IMR-90 (cell line): ENCODE measurements around the gene CTRB2. TPM values are rescaled to one million over a fixed set of nuclear protein-coding genes. Genes with fewer than 3 reads are reported as not detected.

Experiments used
- ATAC-seq: fragments of 200-7000 bp; cut with Tn5 transposase; 2 replicates; pipeline ENCODE4 v1.9.1; 2020; ENCODE audit warnings: low read depth, mild to moderate bottlenecking, moderate library complexity
- BruUV-seq: library from RNA; stranded (reverse); fragments of 400-500 nt; replicated peaks from 2 replicates; lab custom pipeline; 2021; lab: Mats Ljungman, UMichigan
- CTCF ChIA-PET: fragments of 300-600 bp; formaldehyde crosslinking; extraction: SDS; loops from one replicate; lab custom pipeline; 2021; ENCODE audit warnings: antibody characterized with exemption; lab: Yijun Ruan, JAX
- POLR2A ChIA-PET: fragments of 300-600 bp; sonication (Branson Sonifier 250); formaldehyde crosslinking; loops from one replicate; lab custom pipeline; 2022; ENCODE audit warnings: antibody characterized with exemption; ENCODE audit not compliant: unreplicated experiment; lab: Charles Lee
- DNase-seq: peaks from one replicate; pipeline ENCODE4 v3.0.0; 2013
- H2AFZ ChIP-seq: replicated peaks from 2 replicates; pipeline ENCODE3; 2013; ENCODE audit warnings: low read length, mild to moderate bottlenecking; ENCODE audit not compliant: poor library complexity
- H2AK5ac ChIP-seq: 2 replicates; pipeline ENCODE4 v1.6.1; 2013; ENCODE audit warnings: low read depth, low read length, inconsistent platforms
- H2AK9ac ChIP-seq: replicated peaks from 2 replicates; pipeline ENCODE3; 2013; ENCODE audit warnings: mild to moderate bottlenecking, low read depth, low read length, moderate library complexity; ENCODE audit not compliant: poor library complexity
- H2BK120ac ChIP-seq: 2 replicates; pipeline ENCODE4 v1.6.1; 2013; ENCODE audit warnings: low read depth, low read length, inconsistent platforms
- H2BK15ac ChIP-seq: 3 replicates; pipeline ENCODE4 v1.6.1; 2013; ENCODE audit warnings: low read depth, low read length, inconsistent platforms
- H2BK20ac ChIP-seq: 2 replicates; pipeline ENCODE4 v1.6.1; 2013; ENCODE audit warnings: low read depth, mild to moderate bottlenecking, inconsistent platforms, low read length, moderate library complexity
- H2BK5ac ChIP-seq: 2 replicates; pipeline ENCODE4 v1.6.1; 2013; ENCODE audit warnings: mild to moderate bottlenecking, low read depth, low read length, inconsistent platforms; ENCODE audit not compliant: poor library complexity, severe bottlenecking
- H3K14ac ChIP-seq: replicated peaks from 2 replicates; pipeline ENCODE4 v1.6.1; 2013; ENCODE audit warnings: low read depth, low read length, inconsistent platforms
- H3K18ac ChIP-seq: 2 replicates; pipeline ENCODE4 v1.6.1; 2013; ENCODE audit warnings: low read depth, low read length, control low read depth
- H3K23ac ChIP-seq: 2 replicates; pipeline ENCODE4 v1.6.1; 2013; ENCODE audit warnings: low read depth, low read length, inconsistent platforms
- H3K27ac ChIP-seq: 2 replicates; pipeline ENCODE4 v1.5.1; 2013; ENCODE audit warnings: mild to moderate bottlenecking, control low read depth, low read length; ENCODE audit not compliant: insufficient read depth
- H3K27me3 ChIP-seq: 2 replicates; pipeline ENCODE4 v1.6.1; 2013; ENCODE audit warnings: low read length; ENCODE audit not compliant: control insufficient read depth, insufficient read depth
- H3K36me3 ChIP-seq: 2 replicates; pipeline ENCODE4 v1.6.1; 2013; ENCODE audit warnings: low read length, mixed read lengths; ENCODE audit not compliant: control insufficient read depth, insufficient read depth
- H3K4ac ChIP-seq: 2 replicates; pipeline ENCODE4 v1.6.1; 2013; ENCODE audit warnings: low read depth, low read length, inconsistent platforms
- H3K4me1 ChIP-seq: 2 replicates; pipeline ENCODE4 v1.6.1; 2013; ENCODE audit warnings: low read length, mixed read lengths; ENCODE audit not compliant: control insufficient read depth, insufficient read depth
- H3K4me2 ChIP-seq: 2 replicates; pipeline ENCODE4 v1.6.1; 2013; ENCODE audit warnings: low read depth, mild to moderate bottlenecking, control low read depth, low read length, moderate library complexity
- H3K4me3 ChIP-seq: 2 replicates; pipeline ENCODE4 v1.5.1; 2013; ENCODE audit warnings: low read depth, mild to moderate bottlenecking, control low read depth, low read length, moderate library complexity; ENCODE audit not compliant: insufficient read depth
- H3K56ac ChIP-seq: 2 replicates; pipeline ENCODE4 v1.6.1; 2013; ENCODE audit warnings: low read length, inconsistent platforms; ENCODE audit not compliant: insufficient read depth; ENCODE audit errors: extremely low read depth
- H3K79me1 ChIP-seq, 2 experiments: 2 replicates each; pipeline ENCODE4 v1.6.1; 2013; ENCODE audit warnings: low read length in 2 of 2, inconsistent platforms in 1 of 2, low read depth in 1 of 2
- H3K9ac ChIP-seq: 2 replicates; pipeline ENCODE4 v1.6.1; 2013; ENCODE audit warnings: low read depth, low read length, control low read depth
- H3K9me1 ChIP-seq: 2 replicates; pipeline ENCODE4 v1.6.1; 2013; ENCODE audit warnings: low read length, inconsistent platforms; ENCODE audit not compliant: insufficient read depth
- H3K9me3 ChIP-seq: 2 replicates; pipeline ENCODE4 v1.6.1; 2013; ENCODE audit warnings: low read length; ENCODE audit not compliant: control insufficient read depth, insufficient read depth
- H4K20me1 ChIP-seq: 2 replicates; pipeline ENCODE4 v1.6.1; 2013; ENCODE audit warnings: low read length, inconsistent platforms; ENCODE audit not compliant: insufficient read depth
- H4K5ac ChIP-seq: 2 replicates; pipeline ENCODE4 v1.6.1; 2013; ENCODE audit warnings: mild to moderate bottlenecking, low read depth, low read length, control low read depth
- H4K8ac ChIP-seq, 2 experiments: 2 replicates each; pipeline ENCODE4 v1.6.1; 2013; ENCODE audit warnings: low read depth in 2 of 2, low read length in 2 of 2, control low read depth in 1 of 2, inconsistent platforms in 1 of 2
- H4K91ac ChIP-seq: 2 replicates; pipeline ENCODE4 v1.6.1; 2013; ENCODE audit warnings: low read depth, low read length, inconsistent platforms; ENCODE audit not compliant: insufficient read depth
- CEBPB ChIP-seq: IDR thresholded peaks from 2 replicates; pipeline ENCODE4 v1.6.1; 2012; ENCODE audit warnings: low read depth, low read length, improper control_type of control experiment
- CTCF ChIP-seq: conservative IDR thresholded peaks from 2 replicates; pipeline ENCODE4 v1.5.1; 2012; ENCODE audit warnings: mild to moderate bottlenecking, low read depth, low read length, improper control_type of control experiment
- FOS ChIP-seq: fragments of 150-350 bp; IDR thresholded peaks from 2 replicates; pipeline ENCODE4 v1.6.1; 2016; ENCODE audit warnings: low read depth, low read length
- MXI1 ChIP-seq: IDR thresholded peaks from 2 replicates; pipeline ENCODE4 v1.6.1; 2012; ENCODE audit warnings: low read depth, mild to moderate bottlenecking, low read length, moderate library complexity, borderline replicate concordance
- NFE2L2 ChIP-seq: fragments of 150-350 bp; IDR thresholded peaks from 2 replicates; pipeline ENCODE4 v1.6.1; 2016; ENCODE audit warnings: low read depth, mild to moderate bottlenecking, low read length
- POLR2A ChIP-seq: IDR thresholded peaks from 2 replicates; pipeline ENCODE4 v1.6.1; 2012; ENCODE audit warnings: mild to moderate bottlenecking, low read depth, low read length
- RAD21 ChIP-seq: IDR thresholded peaks from 2 replicates; pipeline ENCODE4 v1.6.1; 2012; ENCODE audit warnings: low read length, improper control_type of control experiment
- RCOR1 ChIP-seq: IDR thresholded peaks from 2 replicates; pipeline ENCODE4 v1.6.1; 2012; ENCODE audit warnings: mild to moderate bottlenecking, low read length, improper control_type of control experiment; ENCODE audit not compliant: insufficient replicate concordance
- RFX5 ChIP-seq: IDR thresholded peaks from 2 replicates; pipeline ENCODE4 v1.8.0; 2012; ENCODE audit warnings: low read depth, mild to moderate bottlenecking, low read length, moderate library complexity
- USF2 ChIP-seq: fragments of 150-350 bp; IDR thresholded peaks from 2 replicates; pipeline ENCODE4 v1.6.1; 2017; ENCODE audit warnings: mild to moderate bottlenecking, antibody characterized with exemption, low read length, low read depth
- WGBS, 2 experiments: methylation state at CpG; one replicate each; pipeline versions ENCODE4 v1.1.5 to v1.1.7; 2013; ENCODE audit warnings: missing lambda C conversion rate in 2 of 2; ENCODE audit not compliant: insufficient read length in 1 of 2; ENCODE audit errors: extremely low coverage in 2 of 2; 5-methylcytosine and 5-hydroxymethylcytosine counted together
- dilution Hi-C: fragments of 300-500 bp; cut with HindIII; formaldehyde crosslinking; loops from one replicate; pipeline ENCODE4 v1.14.3; 2018; ENCODE audit warnings: low sequenced_read_pairs; ENCODE audit not compliant: unreplicated experiment
- in situ Hi-C: fragments of 300-500 bp; cut with MboI; formaldehyde crosslinking; loops from 3 replicates; pipeline ENCODE4 v1.14.3; 2019; ENCODE audit warnings: low sequenced_read_pairs, inconsistent platforms, mixed read lengths
- intact Hi-C: fragments of 100-400 bp; cut with micrococcal nuclease; formaldehyde crosslinking; loops from 2 replicates; pipeline ENCODE4 v1.10.0; 2022
- polyA plus RNA-seq, 3 experiments: library from polyadenylated mRNA; depleted of rRNA; stranded (reverse); fragments of >200 nt; gene quantifications; 2 replicates each; pipeline ENCODE4 v1.2.3, GENCODE V29; 2012; ENCODE audit warnings: low replicate concordance in 1 of 3
- total RNA-seq: library from RNA; depleted of rRNA; stranded (reverse); fragments of >200 nt; gene quantifications from 2 replicates; pipeline ENCODE4 v1.2.3, GENCODE V29; 2012

Gene CTRB2
- total and polyA plus RNA-seq, 2 of the 4 experiments (the other 2 are of a cell fraction): not detected

- Histone ChIP-seq H3K18ac (no peak overlapping the region), H3K4ac (no peak overlapping the region), H4K91ac (no peak overlapping the region; the same call in 1 of the 2 replicates), H3K9ac (peak overlapping the region; percentile 17; the same call in 1 of the 2 replicates), H3K9me1 (no peaks in the 10 kb centered on the region), H4K20me1 (no peaks in the 10 kb centered on the region), H3K79me1 (no peaks in the 10 kb centered on the region), H2BK120ac (0 out of 2 replicates have a peak overlapping the region, but pooled peaks have one; percentile 48), H3K27ac (no peak overlapping the region), H3K23ac (no peak overlapping the region), H3K4me2 (peak overlapping the region; percentile 27), H3K4me3 (no peak overlapping the region), H2AK5ac (no peak overlapping the region), H3K56ac (no peak overlapping the region), H2BK20ac (no peak overlapping the region), H3K9me3 (no peaks in the 10 kb centered on the region), H2AK9ac (peak overlapping the region; percentile 7), H2BK15ac (no peak overlapping the region), H2BK5ac (no peak overlapping the region), H3K4me1 (peaks cover 5% of the 10 kb centered on the region; the same call in 1 of the 2 replicates), H3K36me3 (no peaks in the 10 kb centered on the region), H3K27me3 (peaks cover 10% of the 10 kb centered on the region; the same call in 1 of the 2 replicates), H3K14ac (peak overlapping the region; percentile 57; the same call in 1 of the 2 replicates), H4K5ac (no peak overlapping the region; the same call in 1 of the 2 replicates), H2AFZ (peak overlapping the region; percentile 86), H4K8ac (peak overlapping the region in 1 of 2 experiments; percentile 38; a peak in 1 of 4 replicates)
- 14% methylated on average over 7 of the region's 18 CpGs; no CpG with 5 or more reads in 1 of the 2 experiments for whole genome bisulfite sequencing, 2 experiments
- no peak for TF ChIP-seq NFE2L2
- TF ChIP-seq RCOR1: no peak
- no peak for TF ChIP-seq POLR2A
- TF ChIP-seq CEBPB: no peak
- TF ChIP-seq RAD21: no peak
- no peak for TF ChIP-seq RFX5
- no peak for TF ChIP-seq MXI1
- TF ChIP-seq USF2: no peak
- no peak for TF ChIP-seq FOS
- TF ChIP-seq CTCF: no peak
- intact Hi-C loops (loop anchor here (2.0 to 10.0 kb wide), 2 partner anchors 199 to 427 kb away; partner anchors contain the start of genes ADAT1 and ZNRF1), dilution Hi-C loops (no loop called here), in situ Hi-C loops (no loop called here)
- ChIA-PET POLR2A (no interaction called here), CTCF (interaction anchor here (0.6 to 2.4 kb wide), 3 partner anchors 204 to 686 kb away, joined by 3 to 12 read pairs (median 6); no protein-coding TSS in a partner anchor)
- ATAC-seq (peak; percentile 80), DNase-seq (peak; percentile 53)
- no TSS peak for BruUV-seq
Measured at GRCh38 chr16:75198135-75198600, 8.8 kb downstream of the CTRB2 start.
